Activated naive CD4-positive, alpha-beta T cell treated with Interleukin-2 at 50 U/mL for 16 hours (primary cell): Measurements from ENCODE around the gene CEP85.

ENCODE experiments used
- DNase-seq: peaks from one replicate; pipeline ENCODE4 v3.0.0-alpha.2; 2020

Gene CEP85

GRCh38 chr1:26233903-26234643 lies at the start of gene CEP85:
TSS of gene CEP85 (plus strand) at chr1:26234200. CDS start at chr1:26239784, 5,584 bp downstream.
- peak; percentile 98 for DNase-seq

GRCh38 chr1:26184883-26185282 lies 49.1 kb upstream of the CEP85 start:
- DNase-seq = no peak

GRCh38 chr1:26187882-26188281 lies 46.1 kb upstream of the CEP85 start:
- DNase-seq = no peak

- DNase-seq = no peak
Observed at GRCh38 chr1:26188477-26188876, 45.5 kb upstream of the CEP85 start.

GRCh38 chr1:26189331-26189730 lies 44.7 kb upstream of the CEP85 start:
- DNase-seq = no peak

- no peak for DNase-seq
Observed at GRCh38 chr1:26189751-26190275, 44.2 kb upstream of the CEP85 start.

GRCh38 chr1:26190373-26190987 lies 43.5 kb upstream of the CEP85 start, which contains the start of gene CATSPER4:
TSS of gene CATSPER4 (plus strand) at chr1:26190602. CDS start at chr1:26190628, 26 bp downstream.
- DNase-seq = no peak

- DNase-seq = no peak
Observed at GRCh38 chr1:26191739-26192138, 42.3 kb upstream of the CEP85 start.

- DNase-seq = no peak
Observed at GRCh38 chr1:26195805-26196204, 38.2 kb upstream of the CEP85 start.

- DNase-seq = no peak
Observed at GRCh38 chr1:26197301-26197700, 36.7 kb upstream of the CEP85 start.

- DNase-seq = no peak
Observed at GRCh38 chr1:26197813-26198212, 36.2 kb upstream of the CEP85 start.

- DNase-seq = no peak
Observed at GRCh38 chr1:26200413-26200812, 33.6 kb upstream of the CEP85 start.

- no peak for DNase-seq
Observed at GRCh38 chr1:26203642-26204318, 30.2 kb upstream of the CEP85 start.

GRCh38 chr1:26210147-26210870 lies 23.7 kb upstream of the CEP85 start:
- DNase-seq = no peak

GRCh38 chr1:26212726-26213125 lies 21.3 kb upstream of the CEP85 start:
- no peak for DNase-seq

GRCh38 chr1:26213335-26213905 lies 20.6 kb upstream of the CEP85 start:
- DNase-seq = no peak

GRCh38 chr1:26215246-26215645 lies 18.8 kb upstream of the CEP85 start:
- no peak for DNase-seq

GRCh38 chr1:26218906-26219494 lies 15.0 kb upstream of the CEP85 start:
- no peak for DNase-seq

- DNase-seq = no peak
Observed at GRCh38 chr1:26220199-26220912, 13.6 kb upstream of the CEP85 start.

- DNase-seq = no peak
Observed at GRCh38 chr1:26221094-26221493, 12.9 kb upstream of the CEP85 start.

GRCh38 chr1:26224606-26225005 lies 9.4 kb upstream of the CEP85 start:
- no peak for DNase-seq
